ENCODE measurements around the gene TNMD.

TNMD gene

DNA sequence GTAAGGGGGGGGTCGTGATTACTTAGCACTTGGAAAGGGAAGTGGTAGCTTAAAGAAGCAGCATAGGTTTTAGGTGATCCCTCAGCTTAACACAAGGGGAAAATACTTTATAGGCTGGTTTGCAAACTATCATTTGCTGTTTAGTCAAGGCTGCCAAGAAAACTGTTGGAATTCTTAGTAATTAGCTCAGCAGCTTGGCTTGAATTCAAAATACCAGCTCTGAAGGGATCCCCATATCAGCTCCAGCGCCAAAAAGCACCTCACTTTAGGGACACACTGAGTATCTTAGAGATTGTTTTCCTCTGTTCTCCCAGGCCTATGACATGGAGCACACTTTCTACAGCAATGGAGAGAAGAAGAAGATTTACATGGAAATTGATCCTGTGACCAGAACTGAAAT is 8.8 kb downstream of the TNMD start:
- Histone ChIP-seq H3K9me3 (ENCODE audit: low read length) (no peaks in the 10 kb centered on the region), H3K4me2 (ENCODE audit: low read length) (no peak overlapping the region), H3K27me3 (ENCODE audit: insufficient read depth, low read length) (no peaks in the 10 kb centered on the region), H3F3A (ENCODE audit: insufficient read depth, low read length) (no peaks in the 10 kb centered on the region), H3K27ac (ENCODE audit: low read depth, low read length, poor library complexity, severe bottlenecking) (no peak overlapping the region), H3K36me3 (ENCODE audit: insufficient read depth, low read length) (no peaks in the 10 kb centered on the region), H4K20me1 (ENCODE audit: insufficient read depth, low read length) (no peaks in the 10 kb centered on the region), H2AFZ (ENCODE audit: low read length) (no peak overlapping the region), H3K4me1 (ENCODE audit: insufficient read depth, low read length, severe bottlenecking) (no peaks in the 10 kb centered on the region), H3K4me3 (ENCODE audit: low read depth, low read length, poor library complexity, severe bottlenecking) (no peak overlapping the region), H3K9me2 (ENCODE audit: low read depth, low read length) (no peaks in the 10 kb centered on the region), H3K9ac (ENCODE audit: low read length) (no peak overlapping the region), H3K79me2 (ENCODE audit: insufficient read depth, low read length) (no peaks in the 10 kb centered on the region)
- TF ChIP-seq CTCF (IDR thresholded peaks at IDR 0.05; ENCODE audit: low read length) (no peak), EZH2 (IDR thresholded peaks at IDR 0.05; ENCODE audit: borderline replicate concordance, low read length) (no peak)

GRCh38 chrX:100596601-100597000 is 11.9 kb downstream of the TNMD start:
- H3K9ac ChIP-seq (ENCODE audit: low read length), result no peak overlapping the region
- TF ChIP-seq CTCF (IDR thresholded peaks at IDR 0.05; ENCODE audit: low read length), result no peak
- no peak for TF ChIP-seq EZH2 (IDR thresholded peaks at IDR 0.05; ENCODE audit: borderline replicate concordance, low read length)
- H3K79me2 ChIP-seq (ENCODE audit: insufficient read depth, low read length), result no peaks in the 10 kb centered on the region
- no peaks in the 10 kb centered on the region for H3K36me3 ChIP-seq (ENCODE audit: insufficient read depth, low read length)
- no peak overlapping the region for H3K4me2 ChIP-seq (ENCODE audit: low read length)
- H3K9me2 ChIP-seq (ENCODE audit: low read depth, low read length), result no peaks in the 10 kb centered on the region
- no peaks in the 10 kb centered on the region for H3K9me3 ChIP-seq (ENCODE audit: low read length)
- H3K27ac ChIP-seq (ENCODE audit: low read depth, low read length, poor library complexity, severe bottlenecking), result no peak overlapping the region
- H3K4me3 ChIP-seq (ENCODE audit: low read depth, low read length, poor library complexity, severe bottlenecking), result no peak overlapping the region
- H3K4me1 ChIP-seq (ENCODE audit: insufficient read depth, low read length, severe bottlenecking), result no peaks in the 10 kb centered on the region
- H3F3A ChIP-seq (ENCODE audit: insufficient read depth, low read length), result no peaks in the 10 kb centered on the region
- H4K20me1 ChIP-seq (ENCODE audit: insufficient read depth, low read length), result no peaks in the 10 kb centered on the region
- no peak overlapping the region for H2AFZ ChIP-seq (ENCODE audit: low read length)
- H3K27me3 ChIP-seq (ENCODE audit: insufficient read depth, low read length), result no peaks in the 10 kb centered on the region

DNA sequence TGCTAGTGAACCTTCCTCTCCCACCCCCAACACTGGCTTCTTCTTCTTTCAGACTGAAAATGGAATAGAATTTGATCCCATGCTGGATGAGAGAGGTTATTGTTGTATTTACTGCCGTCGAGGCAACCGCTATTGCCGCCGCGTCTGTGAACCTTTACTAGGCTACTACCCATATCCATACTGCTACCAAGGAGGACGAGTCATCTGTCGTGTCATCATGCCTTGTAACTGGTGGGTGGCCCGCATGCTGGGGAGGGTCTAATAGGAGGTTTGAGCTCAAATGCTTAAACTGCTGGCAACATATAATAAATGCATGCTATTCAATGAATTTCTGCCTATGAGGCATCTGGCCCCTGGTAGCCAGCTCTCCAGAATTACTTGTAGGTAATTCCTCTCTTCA is 14.7 kb downstream of the TNMD start:
- Histone ChIP-seq H3K36me3 (ENCODE audit: insufficient read depth, low read length) (no peaks in the 10 kb centered on the region), H3K4me1 (ENCODE audit: insufficient read depth, low read length, severe bottlenecking) (no peaks in the 10 kb centered on the region), H2AFZ (ENCODE audit: low read length) (no peak overlapping the region), H4K20me1 (ENCODE audit: insufficient read depth, low read length) (no peaks in the 10 kb centered on the region), H3K27ac (ENCODE audit: low read depth, low read length, poor library complexity, severe bottlenecking) (no peak overlapping the region), H3K9me2 (ENCODE audit: low read depth, low read length) (no peaks in the 10 kb centered on the region), H3K4me3 (ENCODE audit: low read depth, low read length, poor library complexity, severe bottlenecking) (no peak overlapping the region), H3K27me3 (ENCODE audit: insufficient read depth, low read length) (no peaks in the 10 kb centered on the region), H3K79me2 (ENCODE audit: insufficient read depth, low read length) (no peaks in the 10 kb centered on the region), H3F3A (ENCODE audit: insufficient read depth, low read length) (no peaks in the 10 kb centered on the region), H3K4me2 (ENCODE audit: low read length) (no peak overlapping the region), H3K9me3 (ENCODE audit: low read length) (no peaks in the 10 kb centered on the region), H3K9ac (ENCODE audit: low read length) (no peak overlapping the region)
- no peak for TF ChIP-seq CTCF (IDR thresholded peaks at IDR 0.05; ENCODE audit: low read length)
- no peak for TF ChIP-seq EZH2 (IDR thresholded peaks at IDR 0.05; ENCODE audit: borderline replicate concordance, low read length)

All from OCI-LY1 (cell line).